Neural progenitor cell (in vitro differentiated cells): ENCODE results near the gene HIPK2. TPM values are rescaled to one million over a fixed set of nuclear protein-coding genes. Genes with fewer than 3 reads are reported as not detected.

Source experiments
- DNase-seq: peaks from one replicate; pipeline ENCODE4 v3.0.0-alpha.2; 2016; ENCODE audit warnings: low spot score
- H2AFZ ChIP-seq: fragments of 200-600 bp; sonication (generic); replicated peaks from 2 replicates; pipeline ENCODE4 v1.6.1; 2016; ENCODE audit warnings: antibody characterized with exemption
- H3F3A ChIP-seq: fragments of 200-600 bp; sonication (generic); 2 replicates; pipeline ENCODE4 v1.6.1; 2016; ENCODE audit warnings: antibody characterized with exemption, low read depth
- H3K27ac ChIP-seq: fragments of 200-600 bp; sonication (generic); 2 replicates; pipeline ENCODE4 v1.5.1; 2016; ENCODE audit warnings: mild to moderate bottlenecking
- H3K27me3 ChIP-seq: fragments of 200-600 bp; sonication (generic); 2 replicates; pipeline ENCODE4 v1.6.1; 2016; ENCODE audit warnings: mild to moderate bottlenecking, moderate library complexity
- H3K36me3 ChIP-seq: fragments of 200-600 bp; sonication (generic); 2 replicates; pipeline ENCODE4 v1.5.1; 2016
- H3K4me1 ChIP-seq: fragments of 200-600 bp; sonication (generic); 2 replicates; pipeline ENCODE4 v1.6.1; 2016; ENCODE audit warnings: mixed run types
- H3K4me2 ChIP-seq: fragments of 200-600 bp; sonication (generic); 2 replicates; pipeline ENCODE4 v1.6.1; 2016
- H3K4me3 ChIP-seq: fragments of 200-600 bp; sonication (generic); 2 replicates; pipeline ENCODE4 v1.5.1; 2016
- H3K79me2 ChIP-seq: fragments of 200-600 bp; sonication (generic); 2 replicates; pipeline ENCODE4 v1.6.1; 2016; ENCODE audit warnings: low read depth
- H3K9ac ChIP-seq: fragments of 200-600 bp; sonication (generic); 2 replicates; pipeline ENCODE4 v1.6.1; 2016
- H3K9me3 ChIP-seq: fragments of 200-600 bp; sonication (generic); 2 replicates; pipeline ENCODE4 v1.5.1; 2016; ENCODE audit warnings: low read depth
- H4K20me1 ChIP-seq: fragments of 200-600 bp; sonication (generic); 2 replicates; pipeline ENCODE4 v1.6.1; 2016; ENCODE audit warnings: low read depth
- H3K27ac Mint-ChIP-seq: 3 replicates; pipeline ENCODE4 v1.8.0; 2021; ENCODE audit warnings: mixed read lengths
- H3K27me3 Mint-ChIP-seq: 2 replicates; pipeline ENCODE4 v1.8.0; 2022; ENCODE audit warnings: low read depth, mild to moderate bottlenecking, inconsistent platforms, moderate library complexity, mixed read lengths; ENCODE audit not compliant: insufficient read depth
- H3K36me3 Mint-ChIP-seq: 3 replicates; pipeline ENCODE4 v1.8.0; 2021; ENCODE audit warnings: mixed read lengths
- H3K4me1 Mint-ChIP-seq: 3 replicates; pipeline ENCODE4 v1.8.0; 2021; ENCODE audit warnings: mixed read lengths
- H3K4me3 Mint-ChIP-seq: 3 replicates; pipeline ENCODE4 v1.8.0; 2021; ENCODE audit warnings: mild to moderate bottlenecking, moderate library complexity, mixed read lengths
- H3K9me3 Mint-ChIP-seq: 3 replicates; pipeline ENCODE4 v1.8.0; 2020; ENCODE audit warnings: mixed read lengths
- EZH2 ChIP-seq: fragments of 200-600 bp; sonication (generic); IDR thresholded peaks from 2 replicates; pipeline ENCODE4 v1.6.1; 2017; ENCODE audit warnings: antibody characterized with exemption, mild to moderate bottlenecking, moderate library complexity
- EZH2phosphoT487 ChIP-seq: fragments of 200-600 bp; sonication (generic); IDR thresholded peaks from 2 replicates; pipeline ENCODE4 v1.6.1; 2017; ENCODE audit warnings: antibody characterized with exemption
- total RNA-seq: library from RNA; depleted of rRNA; stranded (reverse); fragments of >200 nt; gene quantifications from 2 replicates; pipeline ENCODE4 v1.2.3, GENCODE V29; 2015; ENCODE audit warnings: low replicate concordance
- TF ChIP-seq, protein P1 (sequence below): fragments of 200-600 bp; sonication (generic); IDR thresholded peaks from 2 replicates; pipeline ENCODE4 v1.5.1; 2017; ENCODE audit warnings: antibody characterized with exemption, mild to moderate bottlenecking

Gene HIPK2
- total RNA-seq, 1 donor from 2014 or later: 12.8 TPM

DNA sequence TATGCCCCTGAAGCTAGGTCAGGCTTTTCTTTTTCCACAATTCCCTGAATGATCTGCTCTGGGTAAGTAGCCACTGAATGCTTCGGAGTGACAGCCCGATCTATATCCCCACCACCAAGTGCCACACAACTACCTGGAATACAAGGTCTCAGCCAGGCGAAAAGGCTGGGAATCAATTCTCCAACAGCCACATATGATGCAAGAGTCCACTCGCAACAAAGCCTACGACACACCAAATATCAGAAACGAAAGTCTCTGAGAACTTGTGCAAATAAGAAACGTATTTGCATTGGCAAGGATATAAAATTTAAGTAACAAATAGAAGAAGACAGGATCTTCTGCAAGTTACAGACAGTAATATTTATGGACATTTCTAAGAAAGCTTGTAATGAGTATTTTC lies 5.7 kb downstream of the HIPK2 start:
- no peaks in the 10 kb centered on the region for H3K9me3 Mint-ChIP-seq
- peaks cover 2% of the 10 kb centered on the region for H3K27me3 Mint-ChIP-seq
- H3K4me1 Mint-ChIP-seq: peaks cover 40% of the 10 kb centered on the region
- Histone ChIP-seq H3K27ac (no peak overlapping the region), H3K27me3 (peaks cover 13% of the 10 kb centered on the region), H3K9me3 (no peaks in the 10 kb centered on the region), H3F3A (peaks cover 7% of the 10 kb centered on the region), H3K4me3 (no peak overlapping the region), H2AFZ (no peak overlapping the region), H3K4me1 (peaks cover 6% of the 10 kb centered on the region), H3K36me3 (no peaks in the 10 kb centered on the region), H3K9ac (no peak overlapping the region), H4K20me1 (peaks cover 94% of the 10 kb centered on the region), H3K4me2 (no peak overlapping the region), H3K79me2 (peaks cover 90% of the 10 kb centered on the region)
- TF ChIP-seq EZH2phosphoT487: no peak
- TF ChIP-seq, protein P1, sequence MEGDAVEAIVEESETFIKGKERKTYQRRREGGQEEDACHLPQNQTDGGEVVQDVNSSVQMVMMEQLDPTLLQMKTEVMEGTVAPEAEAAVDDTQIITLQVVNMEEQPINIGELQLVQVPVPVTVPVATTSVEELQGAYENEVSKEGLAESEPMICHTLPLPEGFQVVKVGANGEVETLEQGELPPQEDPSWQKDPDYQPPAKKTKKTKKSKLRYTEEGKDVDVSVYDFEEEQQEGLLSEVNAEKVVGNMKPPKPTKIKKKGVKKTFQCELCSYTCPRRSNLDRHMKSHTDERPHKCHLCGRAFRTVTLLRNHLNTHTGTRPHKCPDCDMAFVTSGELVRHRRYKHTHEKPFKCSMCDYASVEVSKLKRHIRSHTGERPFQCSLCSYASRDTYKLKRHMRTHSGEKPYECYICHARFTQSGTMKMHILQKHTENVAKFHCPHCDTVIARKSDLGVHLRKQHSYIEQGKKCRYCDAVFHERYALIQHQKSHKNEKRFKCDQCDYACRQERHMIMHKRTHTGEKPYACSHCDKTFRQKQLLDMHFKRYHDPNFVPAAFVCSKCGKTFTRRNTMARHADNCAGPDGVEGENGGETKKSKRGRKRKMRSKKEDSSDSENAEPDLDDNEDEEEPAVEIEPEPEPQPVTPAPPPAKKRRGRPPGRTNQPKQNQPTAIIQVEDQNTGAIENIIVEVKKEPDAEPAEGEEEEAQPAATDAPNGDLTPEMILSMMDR: no peak
- H3K4me3 Mint-ChIP-seq: no peak overlapping the region
- DNase-seq: no peak
- H3K27ac Mint-ChIP-seq: no peak overlapping the region
- peaks cover 24% of the 10 kb centered on the region for H3K36me3 Mint-ChIP-seq

DNA sequence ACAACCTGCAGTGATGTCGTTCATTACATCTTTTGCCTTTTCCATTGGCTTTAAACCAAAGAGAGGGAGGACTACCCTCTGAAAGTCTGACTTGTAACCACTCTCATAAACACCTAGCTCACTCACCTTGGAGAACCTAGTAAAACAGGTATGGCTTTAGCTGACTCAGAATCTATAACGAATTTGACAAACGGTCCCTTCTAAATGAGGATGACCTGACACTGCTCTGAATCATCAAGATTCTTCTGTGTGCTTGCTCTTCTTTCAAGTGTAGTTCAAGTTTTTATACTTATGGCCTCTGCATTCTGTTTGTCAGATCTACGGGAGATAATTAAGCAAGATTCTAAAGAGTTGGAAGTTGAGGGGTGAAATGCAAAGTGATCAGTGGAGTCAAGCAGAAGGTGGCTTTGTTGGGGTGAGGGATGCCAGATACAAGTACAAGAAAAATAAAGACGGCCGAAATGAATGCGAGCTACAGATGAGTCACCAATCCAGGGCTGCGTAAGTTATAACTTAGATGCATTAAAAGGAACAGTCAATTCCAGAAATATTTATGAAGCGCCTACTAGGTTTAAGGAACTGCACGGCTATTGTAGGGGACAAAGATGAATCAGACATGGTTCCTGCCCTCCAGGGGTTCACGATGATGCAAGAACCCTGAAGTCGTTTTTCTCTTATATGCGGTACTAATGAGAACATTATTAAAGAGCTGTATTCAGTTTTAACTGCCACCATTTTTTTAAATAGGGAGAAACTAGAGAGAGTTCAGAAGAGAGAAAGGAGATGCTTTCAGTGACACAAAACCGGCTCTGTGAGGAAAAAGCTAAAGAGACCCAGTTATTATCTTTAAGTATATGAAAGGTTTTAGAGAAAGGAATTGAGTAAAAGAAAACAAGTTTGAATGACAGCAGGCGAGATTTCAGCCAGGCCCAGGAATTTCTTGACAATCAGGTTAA lies 6.5 kb downstream of the HIPK2 start:
- Mint-ChIP-seq H3K4me3 (no peak overlapping the region), H3K36me3 (peaks cover 25% of the 10 kb centered on the region), H3K9me3 (no peaks in the 10 kb centered on the region), H3K27ac (no peak overlapping the region), H3K4me1 (peaks cover 35% of the 10 kb centered on the region), H3K27me3 (peaks cover under 1% of the 10 kb centered on the region)
- no peak overlapping the region for H3K4me2 ChIP-seq
- peaks cover 5% of the 10 kb centered on the region for H3K4me1 ChIP-seq
- H3K36me3 ChIP-seq: no peaks in the 10 kb centered on the region
- H3K27ac ChIP-seq: no peak overlapping the region
- no peak for DNase-seq
- H2AFZ ChIP-seq: no peak overlapping the region
- H3K9ac ChIP-seq: no peak overlapping the region
- no peaks in the 10 kb centered on the region for H3K9me3 ChIP-seq
- H3K27me3 ChIP-seq: peaks cover 5% of the 10 kb centered on the region
- H3F3A ChIP-seq: no peaks in the 10 kb centered on the region
- peaks cover 94% of the 10 kb centered on the region for H4K20me1 ChIP-seq
- H3K79me2 ChIP-seq: peaks cover 83% of the 10 kb centered on the region
- TF ChIP-seq, protein P1: no peak
- no peak for TF ChIP-seq EZH2
- no peak for TF ChIP-seq EZH2phosphoT487
- H3K4me3 ChIP-seq: no peak overlapping the region

DNA sequence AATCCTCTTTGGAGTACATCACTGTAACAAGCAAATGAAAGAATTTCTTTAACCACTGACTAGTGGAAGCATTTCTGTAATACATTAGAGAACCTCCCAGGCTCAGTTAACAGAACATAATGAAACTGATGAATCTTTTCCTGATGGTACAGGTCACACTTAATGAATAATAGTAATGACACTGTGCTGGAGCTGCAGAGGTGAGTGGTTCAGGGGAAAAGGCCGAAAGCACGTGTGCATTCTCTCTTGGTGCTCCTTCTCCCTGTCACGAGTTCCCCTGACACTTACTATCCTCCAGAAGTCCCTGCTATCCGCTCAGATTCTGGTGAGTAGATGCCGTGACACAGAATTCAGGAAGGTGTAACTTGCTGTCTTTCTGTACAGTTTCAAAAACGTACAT lies 8.0 kb downstream of the HIPK2 start:
- no peak overlapping the region for H3K27ac ChIP-seq
- no peaks in the 10 kb centered on the region for H3K27me3 Mint-ChIP-seq
- no peaks in the 10 kb centered on the region for H3F3A ChIP-seq
- H3K4me1 ChIP-seq: no peaks in the 10 kb centered on the region
- H2AFZ ChIP-seq: no peak overlapping the region
- no peaks in the 10 kb centered on the region for H3K36me3 ChIP-seq
- peaks cover 22% of the 10 kb centered on the region for H3K4me1 Mint-ChIP-seq
- peaks cover 26% of the 10 kb centered on the region for H3K36me3 Mint-ChIP-seq
- H3K9ac ChIP-seq: no peak overlapping the region
- H3K27ac Mint-ChIP-seq: no peak overlapping the region
- H3K27me3 ChIP-seq: no peaks in the 10 kb centered on the region
- no peaks in the 10 kb centered on the region for H3K9me3 ChIP-seq
- no peak for DNase-seq
- no peaks in the 10 kb centered on the region for H3K9me3 Mint-ChIP-seq
- H3K79me2 ChIP-seq: peaks cover 73% of the 10 kb centered on the region
- H3K4me3 Mint-ChIP-seq: no peak overlapping the region
- TF ChIP-seq, protein P1: no peak
- TF ChIP-seq EZH2: no peak
- TF ChIP-seq EZH2phosphoT487: no peak
- H3K4me3 ChIP-seq: no peak overlapping the region
- peaks cover 79% of the 10 kb centered on the region for H4K20me1 ChIP-seq
- no peak overlapping the region for H3K4me2 ChIP-seq
